H1 (cell line): ENCODE data around the gene EXT2.

Experiments
- ASH2L ChIP-seq: fragments of 200-600, 300-600 bp; sonication (generic); IDR thresholded peaks from one replicate; pipeline ENCODE4 v1.7.1; 2017; ENCODE audit warnings: low read length
- BCL11A ChIP-seq, 2 experiments: IDR thresholded peaks; one replicate each; pipeline ENCODE4 v1.6.1; 2011; ENCODE audit warnings: low read depth in 2 of 2, low read length in 2 of 2, mild to moderate bottlenecking in 2 of 2
- BRCA1 ChIP-seq: IDR thresholded peaks from 2 replicates; pipeline ENCODE4 v1.6.1; 2012; ENCODE audit warnings: low read depth, low read length, improper control_type of control experiment
- CEBPB ChIP-seq: IDR thresholded peaks from 2 replicates; pipeline ENCODE4 v1.6.1; 2012; ENCODE audit warnings: low read depth, low read length
- EGR1 ChIP-seq: IDR thresholded peaks from 2 replicates; pipeline ENCODE4 v1.6.1; 2011; ENCODE audit warnings: low read depth, low read length, borderline replicate concordance
- MAX ChIP-seq: IDR thresholded peaks from 2 replicates; pipeline ENCODE4 v1.6.1; 2012; ENCODE audit warnings: inconsistent platforms
- POLR2AphosphoS5 ChIP-seq: IDR thresholded peaks from 2 replicates; pipeline ENCODE4 v1.6.1; 2011; ENCODE audit warnings: low read depth, low read length
- SP1 ChIP-seq: IDR thresholded peaks from 2 replicates; pipeline ENCODE4 v1.6.1; 2011; ENCODE audit warnings: low read depth, low read length
- SUZ12 ChIP-seq: fragments of 200-600 bp; sonication (generic); IDR thresholded peaks from 2 replicates; pipeline ENCODE4 v1.6.1; 2012; ENCODE audit warnings: mild to moderate bottlenecking, inconsistent platforms, low read length, moderate library complexity, mixed read lengths
- YY1 ChIP-seq: IDR thresholded peaks from 2 replicates; pipeline ENCODE4 v1.6.1; 2011; ENCODE audit warnings: low read depth, mild to moderate bottlenecking, low read length
- TF ChIP-seq, protein P1 (sequence below): IDR thresholded peaks from 2 replicates; pipeline ENCODE4 v1.6.1; 2012; ENCODE audit warnings: low read length, inconsistent platforms
- TF ChIP-seq, protein P2 (sequence below), 3 experiments: IDR thresholded peaks; 1 replicate in 2 of 3; 2 replicates in 1 of 3; pipeline versions ENCODE4 v1.5.1 to v1.6.1; 2011; ENCODE audit warnings: low read length in 3 of 3, mild to moderate bottlenecking in 3 of 3, inconsistent platforms in 2 of 3, low read depth in 1 of 3, moderate library complexity in 1 of 3; ENCODE audit not compliant: insufficient read depth in 1 of 3; ENCODE audit errors: control extremely low read depth in 1 of 3

GRCh38 chr11:44179173-44179572, 83.7 kb downstream of the EXT2 start:
- TF ChIP-seq, protein P1, sequence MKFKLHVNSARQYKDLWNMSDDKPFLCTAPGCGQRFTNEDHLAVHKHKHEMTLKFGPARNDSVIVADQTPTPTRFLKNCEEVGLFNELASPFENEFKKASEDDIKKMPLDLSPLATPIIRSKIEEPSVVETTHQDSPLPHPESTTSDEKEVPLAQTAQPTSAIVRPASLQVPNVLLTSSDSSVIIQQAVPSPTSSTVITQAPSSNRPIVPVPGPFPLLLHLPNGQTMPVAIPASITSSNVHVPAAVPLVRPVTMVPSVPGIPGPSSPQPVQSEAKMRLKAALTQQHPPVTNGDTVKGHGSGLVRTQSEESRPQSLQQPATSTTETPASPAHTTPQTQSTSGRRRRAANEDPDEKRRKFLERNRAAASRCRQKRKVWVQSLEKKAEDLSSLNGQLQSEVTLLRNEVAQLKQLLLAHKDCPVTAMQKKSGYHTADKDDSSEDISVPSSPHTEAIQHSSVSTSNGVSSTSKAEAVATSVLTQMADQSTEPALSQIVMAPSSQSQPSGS, result no peak
- no peak for TF ChIP-seq YY1
- TF ChIP-seq, protein P2, sequence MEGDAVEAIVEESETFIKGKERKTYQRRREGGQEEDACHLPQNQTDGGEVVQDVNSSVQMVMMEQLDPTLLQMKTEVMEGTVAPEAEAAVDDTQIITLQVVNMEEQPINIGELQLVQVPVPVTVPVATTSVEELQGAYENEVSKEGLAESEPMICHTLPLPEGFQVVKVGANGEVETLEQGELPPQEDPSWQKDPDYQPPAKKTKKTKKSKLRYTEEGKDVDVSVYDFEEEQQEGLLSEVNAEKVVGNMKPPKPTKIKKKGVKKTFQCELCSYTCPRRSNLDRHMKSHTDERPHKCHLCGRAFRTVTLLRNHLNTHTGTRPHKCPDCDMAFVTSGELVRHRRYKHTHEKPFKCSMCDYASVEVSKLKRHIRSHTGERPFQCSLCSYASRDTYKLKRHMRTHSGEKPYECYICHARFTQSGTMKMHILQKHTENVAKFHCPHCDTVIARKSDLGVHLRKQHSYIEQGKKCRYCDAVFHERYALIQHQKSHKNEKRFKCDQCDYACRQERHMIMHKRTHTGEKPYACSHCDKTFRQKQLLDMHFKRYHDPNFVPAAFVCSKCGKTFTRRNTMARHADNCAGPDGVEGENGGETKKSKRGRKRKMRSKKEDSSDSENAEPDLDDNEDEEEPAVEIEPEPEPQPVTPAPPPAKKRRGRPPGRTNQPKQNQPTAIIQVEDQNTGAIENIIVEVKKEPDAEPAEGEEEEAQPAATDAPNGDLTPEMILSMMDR (IDR thresholded peaks at IDR 0.05; ENCODE audit: control extremely low read depth in 1 of 3, insufficient read depth in 1 of 3, low read depth in 1 of 3, low read length in 3 of 3), result no peak
- no peak for TF ChIP-seq BCL11A (IDR thresholded peaks at IDR 0.05; ENCODE audit: low read depth in 2 of 2, low read length in 2 of 2)
- TF ChIP-seq MAX, result no peak
- TF ChIP-seq BRCA1, result no peak
- TF ChIP-seq CEBPB, result no peak
- no peak for TF ChIP-seq ASH2L
- no peak for TF ChIP-seq SP1
- TF ChIP-seq EGR1, result no peak
- no peak for TF ChIP-seq SUZ12
- TF ChIP-seq POLR2AphosphoS5, result no peak
